Caco-2 (cell line): ENCODE measurements around the gene RHOV. TPM values are rescaled to one million over a fixed set of nuclear protein-coding genes. Genes with fewer than 3 reads are reported as not detected.

Source experiments
- BruUV-seq: library from RNA; stranded (reverse); fragments of 400-500 nt; replicated peaks from 2 replicates; lab custom pipeline; 2021; lab: Mats Ljungman, UMichigan
- CTCF ChIA-PET: fragments of 300-600 bp; sonication (Branson Sonifier 250); formaldehyde crosslinking; loops from one replicate; lab custom pipeline; 2022; ENCODE audit warnings: antibody characterized with exemption; lab: Charles Lee
- POLR2A ChIA-PET: fragments of 300-600 bp; sonication (Branson Sonifier 250); formaldehyde crosslinking; loops from one replicate; lab custom pipeline; 2022; ENCODE audit warnings: antibody characterized with exemption; lab: Charles Lee
- DNase-seq, 2 experiments: peaks; one replicate each; pipeline versions ENCODE4 v3.0.0 to v3.0.0-alpha.2; 2020 to 2022
- H3K27me3 ChIP-seq: replicated peaks from 2 replicates; pipeline ENCODE4 v1.6.0; 2011; ENCODE audit warnings: low read length; ENCODE audit not compliant: control insufficient read depth, insufficient read depth
- H3K36me3 ChIP-seq: 2 replicates; pipeline ENCODE4 v1.5.1; 2011; ENCODE audit warnings: low read length; ENCODE audit not compliant: control insufficient read depth, insufficient read depth
- H3K4me1 ChIP-seq: fragments of 250-450 bp; sonication (Bioruptor Pico); 2 replicates; pipeline ENCODE4 v1.5.1; 2020; ENCODE audit warnings: mild to moderate bottlenecking
- H3K4me3 ChIP-seq: 2 replicates; pipeline ENCODE4 v1.5.1; 2011; ENCODE audit warnings: low read depth, mild to moderate bottlenecking, control low read depth, low read length
- H3K9me3 ChIP-seq: fragments of 250-450 bp; sonication (Bioruptor Pico); 2 replicates; pipeline ENCODE4 v1.5.1; 2020; ENCODE audit warnings: mild to moderate bottlenecking, moderate library complexity
- H3K27ac Mint-ChIP-seq: one replicate; pipeline ENCODE4 v1.8.0; 2022; ENCODE audit warnings: mixed read lengths; ENCODE audit not compliant: unreplicated experiment
- H3K27me3 Mint-ChIP-seq: one replicate; pipeline ENCODE4 v1.8.0; 2022; ENCODE audit warnings: mixed read lengths; ENCODE audit not compliant: insufficient read depth, unreplicated experiment
- H3K36me3 Mint-ChIP-seq: one replicate; pipeline ENCODE4 v1.8.0; 2022; ENCODE audit warnings: mild to moderate bottlenecking, mixed read lengths; ENCODE audit not compliant: insufficient read depth, unreplicated experiment
- H3K4me1 Mint-ChIP-seq: one replicate; pipeline ENCODE4 v1.8.0; 2022; ENCODE audit warnings: low read depth, mixed read lengths; ENCODE audit not compliant: unreplicated experiment
- H3K4me3 Mint-ChIP-seq: one replicate; pipeline ENCODE4 v1.8.0; 2022; ENCODE audit warnings: mild to moderate bottlenecking, moderate library complexity, mixed read lengths; ENCODE audit not compliant: unreplicated experiment
- H3K9me3 Mint-ChIP-seq: one replicate; pipeline ENCODE4 v1.8.0; 2022; ENCODE audit warnings: mixed read lengths; ENCODE audit not compliant: unreplicated experiment
- intact Hi-C: fragments of 100-400 bp; cut with micrococcal nuclease; formaldehyde crosslinking; loops from one replicate; pipeline ENCODE4 v1.10.0; 2022; ENCODE audit not compliant: unreplicated experiment
- total RNA-seq: library from RNA; stranded (reverse); gene quantifications from 2 replicates; pipeline ENCODE4 v1.2.3, GENCODE V29; 2022
- TF ChIP-seq, protein P1 (sequence below), 2 experiments: fragments of 200-600 bp in 1 of 2; IDR thresholded peaks; 1 replicate in 1 of 2; 2 replicates in 1 of 2; pipeline versions ENCODE4 v1.5.1 to v1.8.0; 2011 to 2022; ENCODE audit warnings: antibody characterized with exemption in 1 of 2, control low read depth in 1 of 2, inconsistent platforms in 1 of 2, low read depth in 1 of 2, low read length in 1 of 2, mild to moderate bottlenecking in 1 of 2, moderate library complexity in 1 of 2; ENCODE audit not compliant: insufficient read depth in 1 of 2, severe bottlenecking in 1 of 2, unreplicated experiment in 1 of 2

RHOV gene
- total RNA-seq, 1 experiment from 2014 or later: 4.4 TPM

DNA sequence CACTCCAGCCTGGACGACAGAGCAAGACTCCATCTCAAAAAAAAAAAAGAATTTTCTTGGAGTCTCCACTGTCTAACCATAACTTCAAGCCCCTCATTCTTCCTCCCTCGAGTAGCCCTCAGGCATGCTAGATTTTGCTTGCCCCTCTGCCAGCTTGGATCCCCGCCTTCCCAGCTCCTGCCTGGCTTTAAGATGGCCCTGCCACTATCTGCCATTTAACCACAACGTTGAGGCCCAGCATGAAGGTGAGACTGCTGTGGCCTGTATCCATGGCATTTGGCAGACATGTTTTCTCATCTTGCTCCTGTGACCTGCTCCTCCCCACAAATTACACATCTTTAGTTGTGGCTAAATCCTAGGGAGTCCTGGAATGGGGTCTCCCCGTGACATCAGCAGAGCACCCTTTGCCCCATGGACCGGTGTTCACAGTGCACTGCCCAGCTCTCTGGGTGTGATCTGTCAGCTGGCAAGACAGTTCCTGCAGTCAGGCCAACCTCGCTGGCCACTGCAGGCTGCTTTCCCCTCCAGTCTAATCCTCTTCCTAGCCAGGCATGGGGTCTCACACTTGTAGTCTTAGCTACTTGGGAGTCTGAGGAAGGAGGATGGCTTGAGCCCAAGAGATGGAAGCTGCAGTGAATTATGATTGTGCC, 30.6 kb upstream of the RHOV start:
- Mint-ChIP-seq H3K36me3 (peaks cover 51% of the 10 kb centered on the region), H3K4me3 (no peak overlapping the region)

DNA sequence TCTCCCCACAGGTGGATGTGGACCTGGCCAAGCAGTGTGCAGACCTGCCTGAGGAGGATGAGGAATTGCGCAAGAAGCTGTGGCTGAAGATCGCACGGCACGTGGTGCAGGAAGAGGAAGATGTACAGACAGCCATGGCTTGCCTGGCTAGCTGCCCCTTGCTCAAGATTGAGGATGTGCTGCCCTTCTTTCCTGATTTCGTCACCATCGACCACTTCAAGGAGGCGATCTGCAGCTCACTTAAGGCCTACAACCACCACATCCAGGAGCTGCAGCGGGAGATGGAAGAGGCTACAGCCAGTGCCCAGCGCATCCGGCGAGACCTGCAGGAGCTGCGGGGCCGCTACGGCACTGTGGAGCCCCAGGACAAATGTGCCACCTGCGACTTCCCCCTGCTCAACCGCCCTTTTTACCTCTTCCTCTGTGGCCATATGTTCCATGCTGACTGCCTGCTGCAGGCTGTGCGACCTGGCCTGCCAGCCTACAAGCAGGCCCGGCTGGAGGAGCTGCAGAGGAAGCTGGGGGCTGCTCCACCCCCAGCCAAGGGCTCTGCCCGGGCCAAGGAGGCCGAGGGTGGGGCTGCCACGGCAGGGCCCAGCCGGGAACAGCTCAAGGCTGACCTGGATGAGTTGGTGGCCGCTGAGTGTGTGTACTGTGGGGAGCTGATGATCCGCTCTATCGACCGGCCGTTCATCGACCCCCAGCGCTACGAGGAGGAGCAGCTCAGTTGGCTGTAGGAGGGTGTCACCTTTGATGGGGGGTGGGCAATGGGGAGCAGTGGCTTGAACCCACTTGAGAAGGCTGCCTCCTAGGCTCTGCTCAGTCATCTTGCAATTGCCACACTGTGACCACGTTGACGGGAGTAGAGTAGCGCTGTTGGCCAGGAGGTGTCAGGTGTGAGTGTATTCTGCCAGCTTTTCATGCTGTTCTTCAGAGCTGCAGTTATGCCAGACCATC, 28.8 kb upstream of the RHOV start:
- H3K4me3 ChIP-seq: no peak overlapping the region
- ChIA-PET CTCF (interaction anchor here (0.8 to 2.2 kb wide), 14 partner anchors 8 to 328 kb away, joined by 3 to 18 read pairs (median 6); partner anchors contain the start of genes CHAC1, CHP1, DLL4 and VPS18), POLR2A (interaction anchor here (1.5 kb wide), 1 partner anchor 26 kb away, joined by 7 read pairs; the partner anchor contains the start of gene DLL4)
- H3K27me3 Mint-ChIP-seq: no peaks in the 10 kb centered on the region
- no peaks in the 10 kb centered on the region for H3K9me3 ChIP-seq
- intact Hi-C loops: loop anchor here (10.0 kb wide), 1 partner anchor 432 kb away; the partner anchor contains the start of genes NUSAP1 and OIP5
- peaks cover 23% of the 10 kb centered on the region for H3K4me1 ChIP-seq
- no peak overlapping the region for H3K4me3 Mint-ChIP-seq
- H3K9me3 Mint-ChIP-seq: no peaks in the 10 kb centered on the region
- peaks cover 69% of the 10 kb centered on the region for H3K36me3 Mint-ChIP-seq
- no peaks in the 10 kb centered on the region for H3K27me3 ChIP-seq
- H3K4me1 Mint-ChIP-seq: peaks cover 7% of the 10 kb centered on the region
- H3K27ac Mint-ChIP-seq: no peak overlapping the region
- BruUV-seq: no TSS peak
- peak in 1 of 2 experiments; percentile 43 for DNase-seq
- peaks cover 2% of the 10 kb centered on the region; the same call in 1 of the 2 replicates for H3K36me3 ChIP-seq
- TF ChIP-seq, protein P1, sequence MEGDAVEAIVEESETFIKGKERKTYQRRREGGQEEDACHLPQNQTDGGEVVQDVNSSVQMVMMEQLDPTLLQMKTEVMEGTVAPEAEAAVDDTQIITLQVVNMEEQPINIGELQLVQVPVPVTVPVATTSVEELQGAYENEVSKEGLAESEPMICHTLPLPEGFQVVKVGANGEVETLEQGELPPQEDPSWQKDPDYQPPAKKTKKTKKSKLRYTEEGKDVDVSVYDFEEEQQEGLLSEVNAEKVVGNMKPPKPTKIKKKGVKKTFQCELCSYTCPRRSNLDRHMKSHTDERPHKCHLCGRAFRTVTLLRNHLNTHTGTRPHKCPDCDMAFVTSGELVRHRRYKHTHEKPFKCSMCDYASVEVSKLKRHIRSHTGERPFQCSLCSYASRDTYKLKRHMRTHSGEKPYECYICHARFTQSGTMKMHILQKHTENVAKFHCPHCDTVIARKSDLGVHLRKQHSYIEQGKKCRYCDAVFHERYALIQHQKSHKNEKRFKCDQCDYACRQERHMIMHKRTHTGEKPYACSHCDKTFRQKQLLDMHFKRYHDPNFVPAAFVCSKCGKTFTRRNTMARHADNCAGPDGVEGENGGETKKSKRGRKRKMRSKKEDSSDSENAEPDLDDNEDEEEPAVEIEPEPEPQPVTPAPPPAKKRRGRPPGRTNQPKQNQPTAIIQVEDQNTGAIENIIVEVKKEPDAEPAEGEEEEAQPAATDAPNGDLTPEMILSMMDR (IDR thresholded peaks at IDR 0.05; ENCODE audit: insufficient read depth in 1 of 2, low read depth in 1 of 2, low read length in 1 of 2, severe bottlenecking in 1 of 2, unreplicated experiment in 1 of 2): no peak

More for the DNA sequence above, 30.6 kb upstream of the RHOV start:
- H3K27me3 ChIP-seq: no peaks in the 10 kb centered on the region
- H3K36me3 ChIP-seq: peaks cover 2% of the 10 kb centered on the region; the same call in 1 of the 2 replicates
- ChIA-PET CTCF (interaction anchor here (0.6 to 2.2 kb wide), 13 partner anchors 10 to 1237 kb away, joined by 3 to 18 read pairs (median 6); partner anchors contain the start of genes CHP1, DLL4 and VPS18), POLR2A (interaction anchor here (1.5 kb wide), 1 partner anchor 24 kb away, joined by 7 read pairs; the partner anchor contains the start of gene DLL4)
- Mint-ChIP-seq H3K9me3 (no peaks in the 10 kb centered on the region), H3K4me1 (peaks cover 7% of the 10 kb centered on the region), H3K27ac (peak overlapping the region; percentile 22), H3K27me3 (no peaks in the 10 kb centered on the region)
- intact Hi-C loops: loop anchor here (1.0 to 10.0 kb wide), 4 partner anchors 38 to 430 kb away; partner anchors contain the start of genes NUSAP1 and OIP5
- DNase-seq: no peak
- H3K4me1 ChIP-seq: peaks cover 28% of the 10 kb centered on the region
- no TSS peak for BruUV-seq
- H3K4me3 ChIP-seq: no peak overlapping the region
- H3K9me3 ChIP-seq: no peaks in the 10 kb centered on the region
- TF ChIP-seq, protein P1 (IDR thresholded peaks at IDR 0.05; ENCODE audit: insufficient read depth in 1 of 2, low read depth in 1 of 2, low read length in 1 of 2, severe bottlenecking in 1 of 2, unreplicated experiment in 1 of 2): no peak
